Lower leg skin (tissue), 3 donors: ENCODE results near the gene POLDIP3.

Experiments
- CTCF ChIP-seq, 3 donors: fragments of 450-650 bp; IDR thresholded peaks; one replicate each; pipeline ENCODE4 v1.5.1; 2016; ENCODE audit warnings: antibody characterized with exemption in 3 of 3, mild to moderate bottlenecking in 3 of 3, moderate library complexity in 2 of 3
- POLR2A ChIP-seq, 2 donors: fragments of 450-650 bp; IDR thresholded peaks; one replicate each; pipeline ENCODE4 v1.6.1; 2016 to 2017; ENCODE audit warnings: antibody characterized with exemption in 2 of 2, mild to moderate bottlenecking in 1 of 2, moderate library complexity in 1 of 2

DNA sequence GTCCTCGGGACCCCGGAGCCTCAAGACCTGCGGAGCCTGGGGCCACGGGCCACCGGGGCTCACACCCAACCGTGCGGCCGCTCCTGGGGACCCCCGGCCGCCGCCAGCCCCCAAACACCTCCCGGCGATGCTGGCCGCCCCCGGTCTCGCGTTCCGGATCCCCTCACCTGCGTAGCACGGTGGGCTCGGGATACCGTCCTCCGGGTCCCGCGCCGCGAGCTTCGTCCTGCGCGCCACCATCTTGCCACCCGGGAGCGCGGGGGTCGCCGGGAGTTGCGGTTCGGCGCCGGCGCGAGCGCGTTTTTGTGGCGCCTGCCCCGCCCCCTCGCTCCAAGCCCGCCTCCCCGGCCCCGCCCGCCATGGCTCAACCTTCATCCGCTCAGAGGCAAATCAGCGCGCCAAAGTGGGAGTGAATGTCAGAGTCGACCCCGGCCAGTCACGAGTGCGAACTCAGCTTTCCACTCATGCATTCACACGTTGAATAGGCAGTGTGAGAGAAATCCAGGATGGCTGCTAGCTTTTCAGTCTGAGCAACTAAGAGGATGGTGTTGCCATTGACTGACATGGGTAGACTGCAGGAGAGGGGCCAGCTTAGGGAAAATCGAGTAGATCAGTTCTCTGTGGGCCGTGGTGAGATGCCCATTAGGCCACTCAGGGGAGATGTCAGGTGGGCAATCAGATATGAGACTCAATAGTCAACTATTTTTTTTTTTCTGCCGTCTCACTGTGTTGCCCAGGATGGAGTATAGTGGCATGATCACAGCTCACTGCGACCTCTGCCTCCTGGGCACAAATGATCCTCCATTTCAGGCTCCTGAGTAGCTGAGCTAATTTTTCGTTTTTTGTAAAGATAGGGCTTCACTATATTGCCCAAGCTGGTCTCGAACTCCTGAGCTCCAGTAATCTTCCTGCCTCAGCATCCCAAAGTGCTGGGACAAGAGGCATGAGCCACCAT, 32.6 kb downstream of the POLDIP3 start:
- TF ChIP-seq CTCF (IDR thresholded peaks at IDR 0.05) (no peak), POLR2A (IDR thresholded peaks at IDR 0.05) (no peak)
